HEK293 (cell line): ENCODE measurements around the gene RGS9.

Experiments used
- GLI2 ChIP-seq: fragments of 450-650 bp; formaldehyde crosslinking; IDR thresholded peaks from 2 replicates; pipeline ENCODE4; 2017; ENCODE audit warnings: missing biosample characterization, missing genetic modification characterization, low read depth, borderline replicate concordance
- GLIS1 ChIP-seq: fragments of 450-650 bp; formaldehyde crosslinking; IDR thresholded peaks from 2 replicates; pipeline ENCODE4 v1.5.1; 2016; ENCODE audit warnings: missing biosample characterization, missing genetic modification characterization
- ZNF391 ChIP-seq: fragments of 450-650 bp; formaldehyde crosslinking; IDR thresholded peaks from 2 replicates; pipeline ENCODE4 v1.5.1; 2016; ENCODE audit warnings: low read depth, missing biosample characterization, missing genetic modification characterization, borderline replicate concordance
- TF ChIP-seq, protein P1 (sequence below): fragments of 450-650 bp; formaldehyde crosslinking; IDR thresholded peaks from 2 replicates; pipeline ENCODE4 v1.5.1; 2016; ENCODE audit warnings: missing biosample characterization, missing genetic modification characterization

DNA sequence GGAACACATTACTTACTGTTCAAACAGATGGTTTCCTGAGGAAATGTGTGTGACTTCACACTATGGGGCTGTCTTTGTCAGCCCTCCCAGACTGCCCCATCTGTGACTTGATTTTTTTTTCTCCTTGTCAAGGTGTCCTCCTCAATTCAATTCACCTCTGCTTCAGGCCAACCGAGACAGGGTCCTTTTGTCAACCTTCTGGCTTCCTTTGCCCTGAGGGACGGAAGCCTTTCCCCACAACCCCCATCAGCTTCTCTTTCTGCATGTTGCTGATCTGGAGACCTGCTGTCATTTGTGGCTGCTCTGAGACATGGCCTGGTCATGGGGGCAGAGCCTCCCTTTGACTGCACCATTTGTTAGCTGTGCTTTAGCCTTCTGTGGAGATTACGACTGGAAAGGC lies 21.3 kb upstream of the RGS9 start:
- TF ChIP-seq ZNF391 (tag by site-specific recombination) = no peak
- TF ChIP-seq, protein P1, sequence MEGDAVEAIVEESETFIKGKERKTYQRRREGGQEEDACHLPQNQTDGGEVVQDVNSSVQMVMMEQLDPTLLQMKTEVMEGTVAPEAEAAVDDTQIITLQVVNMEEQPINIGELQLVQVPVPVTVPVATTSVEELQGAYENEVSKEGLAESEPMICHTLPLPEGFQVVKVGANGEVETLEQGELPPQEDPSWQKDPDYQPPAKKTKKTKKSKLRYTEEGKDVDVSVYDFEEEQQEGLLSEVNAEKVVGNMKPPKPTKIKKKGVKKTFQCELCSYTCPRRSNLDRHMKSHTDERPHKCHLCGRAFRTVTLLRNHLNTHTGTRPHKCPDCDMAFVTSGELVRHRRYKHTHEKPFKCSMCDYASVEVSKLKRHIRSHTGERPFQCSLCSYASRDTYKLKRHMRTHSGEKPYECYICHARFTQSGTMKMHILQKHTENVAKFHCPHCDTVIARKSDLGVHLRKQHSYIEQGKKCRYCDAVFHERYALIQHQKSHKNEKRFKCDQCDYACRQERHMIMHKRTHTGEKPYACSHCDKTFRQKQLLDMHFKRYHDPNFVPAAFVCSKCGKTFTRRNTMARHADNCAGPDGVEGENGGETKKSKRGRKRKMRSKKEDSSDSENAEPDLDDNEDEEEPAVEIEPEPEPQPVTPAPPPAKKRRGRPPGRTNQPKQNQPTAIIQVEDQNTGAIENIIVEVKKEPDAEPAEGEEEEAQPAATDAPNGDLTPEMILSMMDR (tag by site-specific recombination) = no peak
- no peak for TF ChIP-seq GLI2 (tag by site-specific recombination)
- no peak for TF ChIP-seq GLIS1 (tag by site-specific recombination)
